Neural progenitor cell (in vitro differentiated cells): Measurements from ENCODE around the gene KCNMA1. TPM values are rescaled to one million over a fixed set of nuclear protein-coding genes. Genes with fewer than 3 reads are reported as not detected.

ENCODE experiments used
- DNase-seq: peaks from one replicate; pipeline ENCODE4 v3.0.0-alpha.2; 2016; ENCODE audit warnings: low spot score
- H2AFZ ChIP-seq: fragments of 200-600 bp; sonication (generic); replicated peaks from 2 replicates; pipeline ENCODE4 v1.6.1; 2016; ENCODE audit warnings: antibody characterized with exemption
- H3F3A ChIP-seq: fragments of 200-600 bp; sonication (generic); 2 replicates; pipeline ENCODE4 v1.6.1; 2016; ENCODE audit warnings: antibody characterized with exemption, low read depth
- H3K27ac ChIP-seq: fragments of 200-600 bp; sonication (generic); 2 replicates; pipeline ENCODE4 v1.5.1; 2016; ENCODE audit warnings: mild to moderate bottlenecking
- H3K27me3 ChIP-seq: fragments of 200-600 bp; sonication (generic); 2 replicates; pipeline ENCODE4 v1.6.1; 2016; ENCODE audit warnings: mild to moderate bottlenecking, moderate library complexity
- H3K36me3 ChIP-seq: fragments of 200-600 bp; sonication (generic); 2 replicates; pipeline ENCODE4 v1.5.1; 2016
- H3K4me1 ChIP-seq: fragments of 200-600 bp; sonication (generic); 2 replicates; pipeline ENCODE4 v1.6.1; 2016; ENCODE audit warnings: mixed run types
- H3K4me2 ChIP-seq: fragments of 200-600 bp; sonication (generic); 2 replicates; pipeline ENCODE4 v1.6.1; 2016
- H3K4me3 ChIP-seq: fragments of 200-600 bp; sonication (generic); 2 replicates; pipeline ENCODE4 v1.5.1; 2016
- H3K79me2 ChIP-seq: fragments of 200-600 bp; sonication (generic); 2 replicates; pipeline ENCODE4 v1.6.1; 2016; ENCODE audit warnings: low read depth
- H3K9ac ChIP-seq: fragments of 200-600 bp; sonication (generic); 2 replicates; pipeline ENCODE4 v1.6.1; 2016
- H3K9me3 ChIP-seq: fragments of 200-600 bp; sonication (generic); 2 replicates; pipeline ENCODE4 v1.5.1; 2016; ENCODE audit warnings: low read depth
- H4K20me1 ChIP-seq: fragments of 200-600 bp; sonication (generic); 2 replicates; pipeline ENCODE4 v1.6.1; 2016; ENCODE audit warnings: low read depth
- H3K27ac Mint-ChIP-seq: 3 replicates; pipeline ENCODE4 v1.8.0; 2021; ENCODE audit warnings: mixed read lengths
- H3K27me3 Mint-ChIP-seq: 2 replicates; pipeline ENCODE4 v1.8.0; 2022; ENCODE audit warnings: low read depth, mild to moderate bottlenecking, inconsistent platforms, moderate library complexity, mixed read lengths; ENCODE audit not compliant: insufficient read depth
- H3K36me3 Mint-ChIP-seq: 3 replicates; pipeline ENCODE4 v1.8.0; 2021; ENCODE audit warnings: mixed read lengths
- H3K4me1 Mint-ChIP-seq: 3 replicates; pipeline ENCODE4 v1.8.0; 2021; ENCODE audit warnings: mixed read lengths
- H3K4me3 Mint-ChIP-seq: 3 replicates; pipeline ENCODE4 v1.8.0; 2021; ENCODE audit warnings: mild to moderate bottlenecking, moderate library complexity, mixed read lengths
- H3K9me3 Mint-ChIP-seq: 3 replicates; pipeline ENCODE4 v1.8.0; 2020; ENCODE audit warnings: mixed read lengths
- EZH2 ChIP-seq: fragments of 200-600 bp; sonication (generic); IDR thresholded peaks from 2 replicates; pipeline ENCODE4 v1.6.1; 2017; ENCODE audit warnings: antibody characterized with exemption, mild to moderate bottlenecking, moderate library complexity
- EZH2phosphoT487 ChIP-seq: fragments of 200-600 bp; sonication (generic); IDR thresholded peaks from 2 replicates; pipeline ENCODE4 v1.6.1; 2017; ENCODE audit warnings: antibody characterized with exemption
- total RNA-seq: library from RNA; depleted of rRNA; stranded (reverse); fragments of >200 nt; gene quantifications from 2 replicates; pipeline ENCODE4 v1.2.3, GENCODE V29; 2015; ENCODE audit warnings: low replicate concordance
- TF ChIP-seq, protein P1 (sequence below): fragments of 200-600 bp; sonication (generic); IDR thresholded peaks from 2 replicates; pipeline ENCODE4 v1.5.1; 2017; ENCODE audit warnings: antibody characterized with exemption, mild to moderate bottlenecking

Gene KCNMA1
- total RNA-seq, 1 donor from 2014 or later, result 2.4 TPM

DNA sequence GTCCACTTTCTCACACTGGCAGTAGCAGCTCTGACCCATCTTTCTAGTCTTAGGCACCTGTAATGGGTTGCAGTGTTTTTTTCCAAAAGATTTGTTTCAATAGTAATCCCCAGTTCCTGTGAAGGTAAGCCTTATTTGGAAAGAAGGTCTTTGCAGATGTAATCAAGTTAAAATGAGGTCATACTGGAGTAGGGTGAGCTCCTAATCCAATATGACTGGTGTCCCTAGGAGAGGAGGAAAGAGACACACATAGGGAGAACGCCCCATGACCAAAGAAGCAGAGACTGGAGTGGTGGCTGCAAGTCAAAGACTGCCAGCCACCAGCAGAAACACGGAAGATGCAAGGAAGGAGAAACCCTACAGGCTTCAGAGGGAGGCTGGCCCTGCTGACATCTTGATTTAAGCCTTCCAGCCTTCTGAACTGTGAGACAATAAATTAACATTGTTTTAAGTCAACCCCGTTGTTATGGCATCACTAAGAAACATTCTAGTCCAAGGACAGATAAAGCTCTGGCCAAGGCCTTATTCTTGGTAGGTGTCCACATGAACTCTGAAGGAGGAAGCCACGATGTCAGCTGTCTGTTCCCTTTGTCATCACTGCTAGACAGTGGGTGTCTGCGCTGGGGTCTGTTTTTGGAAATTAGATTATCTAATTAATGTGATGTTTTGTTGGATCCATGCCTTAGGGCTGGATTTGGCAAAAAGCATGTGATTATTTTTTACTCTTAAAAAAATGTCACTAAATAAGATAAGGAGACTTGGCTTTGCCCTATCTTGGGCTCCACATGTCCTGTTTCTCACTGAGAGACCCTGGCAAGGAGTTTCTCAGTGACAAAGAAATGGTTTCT lies 214.9 kb downstream of the KCNMA1 start:
- H3K9me3 ChIP-seq, result no peaks in the 10 kb centered on the region
- H3K4me3 ChIP-seq, result no peak overlapping the region
- Mint-ChIP-seq H3K27ac (no peak overlapping the region), H3K4me1 (no peaks in the 10 kb centered on the region), H3K27me3 (peaks cover 8% of the 10 kb centered on the region), H3K4me3 (no peak overlapping the region), H3K9me3 (peaks cover 2% of the 10 kb centered on the region), H3K36me3 (no peaks in the 10 kb centered on the region)
- no peak overlapping the region for H2AFZ ChIP-seq
- no peak overlapping the region for H3K9ac ChIP-seq
- H3K4me1 ChIP-seq, result peaks cover 3% of the 10 kb centered on the region
- no peaks in the 10 kb centered on the region for H4K20me1 ChIP-seq
- TF ChIP-seq EZH2phosphoT487, result no peak
- no peak for TF ChIP-seq EZH2
- TF ChIP-seq, protein P1, sequence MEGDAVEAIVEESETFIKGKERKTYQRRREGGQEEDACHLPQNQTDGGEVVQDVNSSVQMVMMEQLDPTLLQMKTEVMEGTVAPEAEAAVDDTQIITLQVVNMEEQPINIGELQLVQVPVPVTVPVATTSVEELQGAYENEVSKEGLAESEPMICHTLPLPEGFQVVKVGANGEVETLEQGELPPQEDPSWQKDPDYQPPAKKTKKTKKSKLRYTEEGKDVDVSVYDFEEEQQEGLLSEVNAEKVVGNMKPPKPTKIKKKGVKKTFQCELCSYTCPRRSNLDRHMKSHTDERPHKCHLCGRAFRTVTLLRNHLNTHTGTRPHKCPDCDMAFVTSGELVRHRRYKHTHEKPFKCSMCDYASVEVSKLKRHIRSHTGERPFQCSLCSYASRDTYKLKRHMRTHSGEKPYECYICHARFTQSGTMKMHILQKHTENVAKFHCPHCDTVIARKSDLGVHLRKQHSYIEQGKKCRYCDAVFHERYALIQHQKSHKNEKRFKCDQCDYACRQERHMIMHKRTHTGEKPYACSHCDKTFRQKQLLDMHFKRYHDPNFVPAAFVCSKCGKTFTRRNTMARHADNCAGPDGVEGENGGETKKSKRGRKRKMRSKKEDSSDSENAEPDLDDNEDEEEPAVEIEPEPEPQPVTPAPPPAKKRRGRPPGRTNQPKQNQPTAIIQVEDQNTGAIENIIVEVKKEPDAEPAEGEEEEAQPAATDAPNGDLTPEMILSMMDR, result no peak
- H3K36me3 ChIP-seq, result no peaks in the 10 kb centered on the region
- no peak for DNase-seq
- no peak overlapping the region for H3K4me2 ChIP-seq
- H3F3A ChIP-seq, result no peaks in the 10 kb centered on the region
- H3K79me2 ChIP-seq, result no peaks in the 10 kb centered on the region
- no peaks in the 10 kb centered on the region for H3K27me3 ChIP-seq
- no peak overlapping the region for H3K27ac ChIP-seq

DNA sequence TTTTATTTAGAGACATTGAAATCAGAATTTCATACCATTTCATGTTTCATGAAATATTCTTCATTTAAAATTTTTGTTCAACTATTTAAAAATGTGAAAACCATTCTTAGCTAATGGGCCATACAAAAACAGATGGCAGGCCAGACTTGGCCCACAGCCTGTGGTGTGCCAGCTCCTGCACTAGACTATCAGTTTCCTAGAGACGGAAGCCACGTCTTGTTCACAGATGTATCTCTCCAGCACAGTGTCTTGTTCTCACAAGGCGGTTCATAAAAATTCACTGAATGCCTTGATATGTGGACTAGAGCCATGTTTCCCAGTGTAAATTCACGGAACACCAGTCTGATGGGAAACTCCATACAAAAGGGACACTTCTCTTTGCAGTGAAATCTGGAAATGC lies 216.0 kb downstream of the KCNMA1 start:
- Histone ChIP-seq H2AFZ (no peak overlapping the region), H3K79me2 (no peaks in the 10 kb centered on the region), H3K36me3 (no peaks in the 10 kb centered on the region), H3K27me3 (no peaks in the 10 kb centered on the region), H3K4me2 (no peak overlapping the region), H3K27ac (no peak overlapping the region), H4K20me1 (no peaks in the 10 kb centered on the region), H3F3A (no peaks in the 10 kb centered on the region), H3K4me3 (no peak overlapping the region), H3K9me3 (no peaks in the 10 kb centered on the region), H3K4me1 (peaks cover 3% of the 10 kb centered on the region), H3K9ac (no peak overlapping the region)
- Mint-ChIP-seq H3K9me3 (peaks cover 2% of the 10 kb centered on the region), H3K36me3 (no peaks in the 10 kb centered on the region), H3K27me3 (peaks cover 3% of the 10 kb centered on the region), H3K4me3 (no peak overlapping the region), H3K4me1 (peaks cover 2% of the 10 kb centered on the region), H3K27ac (no peak overlapping the region)
- TF ChIP-seq EZH2phosphoT487, result no peak
- no peak for TF ChIP-seq EZH2
- TF ChIP-seq, protein P1, result no peak
- DNase-seq, result no peak

DNA sequence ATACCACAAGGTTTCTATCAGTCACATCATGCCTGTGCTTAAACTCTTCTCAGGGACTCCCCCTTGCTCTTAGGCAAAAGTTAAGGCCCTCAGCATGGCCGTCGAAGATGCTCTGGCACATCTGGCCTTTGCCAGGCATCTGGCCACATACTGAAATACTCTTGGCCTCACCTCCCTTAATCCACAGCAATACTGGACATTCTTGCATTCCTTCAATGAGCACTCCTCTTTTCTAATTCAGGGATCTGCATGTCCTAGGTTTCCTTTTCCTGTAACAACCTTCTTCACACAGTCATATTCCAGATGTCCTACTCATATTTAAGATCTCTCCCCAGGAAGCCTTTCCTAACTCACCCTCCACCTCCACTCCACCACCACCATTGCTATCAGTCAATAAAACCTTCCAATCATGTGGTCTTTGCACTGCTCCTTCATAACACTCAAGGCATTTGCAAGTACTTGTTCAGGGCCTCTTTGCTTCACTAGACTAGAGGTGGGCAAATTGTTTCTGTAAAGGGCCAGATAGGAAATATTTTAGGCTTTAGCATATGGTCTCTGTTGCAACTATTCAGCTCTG lies 216.6 kb downstream of the KCNMA1 start:
- H3K27ac ChIP-seq, result no peak overlapping the region
- Mint-ChIP-seq H3K36me3 (no peaks in the 10 kb centered on the region), H3K27ac (no peak overlapping the region), H3K4me1 (peaks cover 8% of the 10 kb centered on the region), H3K4me3 (no peak overlapping the region), H3K27me3 (peaks cover 2% of the 10 kb centered on the region), H3K9me3 (peaks cover 2% of the 10 kb centered on the region)
- no peaks in the 10 kb centered on the region for H3K79me2 ChIP-seq
- TF ChIP-seq EZH2, result no peak
- TF ChIP-seq EZH2phosphoT487, result no peak
- TF ChIP-seq, protein P1, result no peak
- no peak overlapping the region for H3K9ac ChIP-seq
- H3K4me2 ChIP-seq, result no peak overlapping the region
- no peaks in the 10 kb centered on the region for H3K9me3 ChIP-seq
- DNase-seq, result no peak
- H4K20me1 ChIP-seq, result no peaks in the 10 kb centered on the region
- no peaks in the 10 kb centered on the region for H3K27me3 ChIP-seq
- no peak overlapping the region for H2AFZ ChIP-seq
- H3K4me3 ChIP-seq, result no peak overlapping the region
- peaks cover 3% of the 10 kb centered on the region for H3K4me1 ChIP-seq
- H3K36me3 ChIP-seq, result no peaks in the 10 kb centered on the region
- H3F3A ChIP-seq, result no peaks in the 10 kb centered on the region
